K562 (cell line): ENCODE results near the gene APP. TPM values are rescaled to one million over a fixed set of nuclear protein-coding genes. Genes with fewer than 3 reads are reported as not detected.

ENCODE experiments used
- polyA plus RNA-seq, 8 experiments: library from polyadenylated mRNA; depleted of rRNA in 4 of 8; stranded (reverse) in 5 of 8; unstranded in 3 of 8; fragments of >200 nt; fragmentation: Nextera tagmentation in 2 of 8; fragmentation: Illumina TruSeq in 1 of 8; extraction: Ambion mirVana in 2 of 8; extraction: Trizol in 1 of 8; gene quantifications; 2 replicates each; pipeline versions ENCODE4 v1.2.1 to v1.2.3, GENCODE V29; 2011 to 2014; ENCODE audit warnings: inconsistent platforms in 1 of 8, missing spikeins in 1 of 8
- total RNA-seq, 7 experiments: library from RNA; depleted of rRNA in 6 of 7; stranded (reverse); fragments of >200 nt in 6 of 7; fragmentation: Illumina TruSeq in 2 of 7; extraction: Trizol in 2 of 7; gene quantifications; 2 replicates each; pipeline versions ENCODE4 v1.2.1 to v1.2.3, GENCODE V29; 2011 to 2021; ENCODE audit warnings: low replicate concordance in 1 of 7
- TF ChIP-seq, protein P1 (sequence below): fragments of 450-650 bp; IDR thresholded peaks from 2 replicates; pipeline ENCODE4 v1.6.1; 2016; ENCODE audit warnings: mild to moderate bottlenecking, moderate library complexity

The APP gene
- total and polyA plus RNA-seq, 9 of the 15 experiments (the other 6 are each of a cell fraction or from before 2014, with no cell fraction given): 0.01 to 1.5 (median 0.16) TPM; not detected in 5

DNA sequence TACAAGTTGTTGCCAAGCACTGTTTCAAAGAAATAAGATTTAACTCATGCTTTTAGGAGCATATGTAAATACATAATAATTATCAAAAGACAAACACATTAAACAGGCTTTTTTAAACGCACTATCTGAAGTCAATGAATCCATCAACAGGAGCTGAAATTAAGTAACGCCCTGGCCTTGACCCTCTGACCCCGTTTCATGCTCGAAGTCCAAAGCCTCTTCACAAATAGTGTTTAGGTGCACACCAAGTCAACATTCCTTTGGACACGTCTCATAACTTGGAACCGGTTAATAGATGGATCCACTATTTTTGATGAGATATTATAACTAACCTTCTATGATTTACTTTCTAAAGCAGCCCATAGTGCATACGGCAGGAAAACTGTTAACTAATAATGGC is 226.5 kb downstream of the APP start (continued):
- TF ChIP-seq, protein P1, sequence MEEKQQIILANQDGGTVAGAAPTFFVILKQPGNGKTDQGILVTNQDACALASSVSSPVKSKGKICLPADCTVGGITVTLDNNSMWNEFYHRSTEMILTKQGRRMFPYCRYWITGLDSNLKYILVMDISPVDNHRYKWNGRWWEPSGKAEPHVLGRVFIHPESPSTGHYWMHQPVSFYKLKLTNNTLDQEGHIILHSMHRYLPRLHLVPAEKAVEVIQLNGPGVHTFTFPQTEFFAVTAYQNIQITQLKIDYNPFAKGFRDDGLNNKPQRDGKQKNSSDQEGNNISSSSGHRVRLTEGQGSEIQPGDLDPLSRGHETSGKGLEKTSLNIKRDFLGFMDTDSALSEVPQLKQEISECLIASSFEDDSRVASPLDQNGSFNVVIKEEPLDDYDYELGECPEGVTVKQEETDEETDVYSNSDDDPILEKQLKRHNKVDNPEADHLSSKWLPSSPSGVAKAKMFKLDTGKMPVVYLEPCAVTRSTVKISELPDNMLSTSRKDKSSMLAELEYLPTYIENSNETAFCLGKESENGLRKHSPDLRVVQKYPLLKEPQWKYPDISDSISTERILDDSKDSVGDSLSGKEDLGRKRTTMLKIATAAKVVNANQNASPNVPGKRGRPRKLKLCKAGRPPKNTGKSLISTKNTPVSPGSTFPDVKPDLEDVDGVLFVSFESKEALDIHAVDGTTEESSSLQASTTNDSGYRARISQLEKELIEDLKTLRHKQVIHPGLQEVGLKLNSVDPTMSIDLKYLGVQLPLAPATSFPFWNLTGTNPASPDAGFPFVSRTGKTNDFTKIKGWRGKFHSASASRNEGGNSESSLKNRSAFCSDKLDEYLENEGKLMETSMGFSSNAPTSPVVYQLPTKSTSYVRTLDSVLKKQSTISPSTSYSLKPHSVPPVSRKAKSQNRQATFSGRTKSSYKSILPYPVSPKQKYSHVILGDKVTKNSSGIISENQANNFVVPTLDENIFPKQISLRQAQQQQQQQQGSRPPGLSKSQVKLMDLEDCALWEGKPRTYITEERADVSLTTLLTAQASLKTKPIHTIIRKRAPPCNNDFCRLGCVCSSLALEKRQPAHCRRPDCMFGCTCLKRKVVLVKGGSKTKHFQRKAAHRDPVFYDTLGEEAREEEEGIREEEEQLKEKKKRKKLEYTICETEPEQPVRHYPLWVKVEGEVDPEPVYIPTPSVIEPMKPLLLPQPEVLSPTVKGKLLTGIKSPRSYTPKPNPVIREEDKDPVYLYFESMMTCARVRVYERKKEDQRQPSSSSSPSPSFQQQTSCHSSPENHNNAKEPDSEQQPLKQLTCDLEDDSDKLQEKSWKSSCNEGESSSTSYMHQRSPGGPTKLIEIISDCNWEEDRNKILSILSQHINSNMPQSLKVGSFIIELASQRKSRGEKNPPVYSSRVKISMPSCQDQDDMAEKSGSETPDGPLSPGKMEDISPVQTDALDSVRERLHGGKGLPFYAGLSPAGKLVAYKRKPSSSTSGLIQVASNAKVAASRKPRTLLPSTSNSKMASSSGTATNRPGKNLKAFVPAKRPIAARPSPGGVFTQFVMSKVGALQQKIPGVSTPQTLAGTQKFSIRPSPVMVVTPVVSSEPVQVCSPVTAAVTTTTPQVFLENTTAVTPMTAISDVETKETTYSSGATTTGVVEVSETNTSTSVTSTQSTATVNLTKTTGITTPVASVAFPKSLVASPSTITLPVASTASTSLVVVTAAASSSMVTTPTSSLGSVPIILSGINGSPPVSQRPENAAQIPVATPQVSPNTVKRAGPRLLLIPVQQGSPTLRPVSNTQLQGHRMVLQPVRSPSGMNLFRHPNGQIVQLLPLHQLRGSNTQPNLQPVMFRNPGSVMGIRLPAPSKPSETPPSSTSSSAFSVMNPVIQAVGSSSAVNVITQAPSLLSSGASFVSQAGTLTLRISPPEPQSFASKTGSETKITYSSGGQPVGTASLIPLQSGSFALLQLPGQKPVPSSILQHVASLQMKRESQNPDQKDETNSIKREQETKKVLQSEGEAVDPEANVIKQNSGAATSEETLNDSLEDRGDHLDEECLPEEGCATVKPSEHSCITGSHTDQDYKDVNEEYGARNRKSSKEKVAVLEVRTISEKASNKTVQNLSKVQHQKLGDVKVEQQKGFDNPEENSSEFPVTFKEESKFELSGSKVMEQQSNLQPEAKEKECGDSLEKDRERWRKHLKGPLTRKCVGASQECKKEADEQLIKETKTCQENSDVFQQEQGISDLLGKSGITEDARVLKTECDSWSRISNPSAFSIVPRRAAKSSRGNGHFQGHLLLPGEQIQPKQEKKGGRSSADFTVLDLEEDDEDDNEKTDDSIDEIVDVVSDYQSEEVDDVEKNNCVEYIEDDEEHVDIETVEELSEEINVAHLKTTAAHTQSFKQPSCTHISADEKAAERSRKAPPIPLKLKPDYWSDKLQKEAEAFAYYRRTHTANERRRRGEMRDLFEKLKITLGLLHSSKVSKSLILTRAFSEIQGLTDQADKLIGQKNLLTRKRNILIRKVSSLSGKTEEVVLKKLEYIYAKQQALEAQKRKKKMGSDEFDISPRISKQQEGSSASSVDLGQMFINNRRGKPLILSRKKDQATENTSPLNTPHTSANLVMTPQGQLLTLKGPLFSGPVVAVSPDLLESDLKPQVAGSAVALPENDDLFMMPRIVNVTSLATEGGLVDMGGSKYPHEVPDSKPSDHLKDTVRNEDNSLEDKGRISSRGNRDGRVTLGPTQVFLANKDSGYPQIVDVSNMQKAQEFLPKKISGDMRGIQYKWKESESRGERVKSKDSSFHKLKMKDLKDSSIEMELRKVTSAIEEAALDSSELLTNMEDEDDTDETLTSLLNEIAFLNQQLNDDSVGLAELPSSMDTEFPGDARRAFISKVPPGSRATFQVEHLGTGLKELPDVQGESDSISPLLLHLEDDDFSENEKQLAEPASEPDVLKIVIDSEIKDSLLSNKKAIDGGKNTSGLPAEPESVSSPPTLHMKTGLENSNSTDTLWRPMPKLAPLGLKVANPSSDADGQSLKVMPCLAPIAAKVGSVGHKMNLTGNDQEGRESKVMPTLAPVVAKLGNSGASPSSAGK: no peak
